GM21717 (cell line): ENCODE measurements around the gene YWHAE.
A peak's percentile ranks its signal among the peaks of the same experiment; 100 is the strongest.
"Not testable (repeated sequence)": the region's sequence is repeated elsewhere in the genome, so short reads cannot be mapped to it uniquely, and the experiment has no call there.

ENCODE experiments used
- ATAC-seq: cut with Tn5 transposase; IDR thresholded peaks from one replicate; pipeline ENCODE4 v1.9.1; 2021; ENCODE audit warnings: mild to moderate bottlenecking, moderate library complexity; ENCODE audit not compliant: unreplicated experiment

YWHAE gene

DNA sequence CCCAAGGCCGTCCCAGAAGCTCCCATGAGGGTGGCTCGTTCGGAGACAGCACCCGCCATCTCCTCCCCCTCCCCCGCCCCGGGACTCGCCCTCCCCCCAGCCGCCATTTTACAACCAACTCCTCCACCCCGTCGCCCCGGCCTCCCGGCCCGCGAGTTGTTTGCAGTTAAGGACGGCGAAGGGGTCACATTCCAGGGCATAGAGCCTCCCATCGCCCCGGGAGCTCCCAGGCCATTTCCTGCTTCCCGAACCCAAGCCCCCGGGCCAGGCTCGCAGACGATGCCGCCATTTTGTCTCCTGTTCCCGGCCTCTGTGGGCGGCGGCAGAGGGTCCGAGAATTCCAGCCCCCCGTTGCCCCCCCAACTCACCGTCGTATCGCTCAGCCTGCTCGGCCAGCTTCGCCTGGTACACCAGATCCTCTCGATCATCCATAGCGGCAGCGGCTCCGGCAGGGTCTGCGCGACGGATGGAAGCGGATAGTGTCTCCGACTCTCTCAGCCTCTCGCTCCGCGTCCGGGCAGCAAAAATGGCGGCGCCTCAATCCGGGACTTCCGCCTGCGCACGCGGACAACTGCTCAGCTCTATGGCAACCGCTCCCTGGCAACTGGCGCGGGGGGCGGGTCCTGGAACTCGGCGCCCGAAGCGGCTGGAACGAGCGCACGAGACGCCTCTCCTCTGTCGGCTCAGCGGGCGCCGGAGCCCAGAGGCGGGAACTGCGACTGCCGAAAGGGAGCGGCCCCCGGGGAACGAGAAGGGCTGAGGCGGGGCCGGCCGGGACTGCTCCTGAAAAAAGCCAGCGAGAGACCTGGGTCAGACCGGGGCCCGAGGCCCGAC, at the start of gene YWHAE:
Gene YWHAE, minus strand, starts transcription at position 544 of the 834 bp plus-strand sequence. Its CDS starts 112 bp downstream, at position 432.
- ATAC-seq: peak; percentile 76

GRCh38 chr17:1449412-1449967, 49.5 kb upstream of the YWHAE start:
- no peak for ATAC-seq

- no peak for ATAC-seq
Observed at GRCh38 chr17:1447052-1447451, 47.0 kb upstream of the YWHAE start.

- no peak for ATAC-seq
Observed at GRCh38 chr17:1446201-1446600, 46.2 kb upstream of the YWHAE start.

- not testable (repeated sequence) for ATAC-seq
Observed at GRCh38 chr17:1445695-1446094, 45.7 kb upstream of the YWHAE start.

DNA sequence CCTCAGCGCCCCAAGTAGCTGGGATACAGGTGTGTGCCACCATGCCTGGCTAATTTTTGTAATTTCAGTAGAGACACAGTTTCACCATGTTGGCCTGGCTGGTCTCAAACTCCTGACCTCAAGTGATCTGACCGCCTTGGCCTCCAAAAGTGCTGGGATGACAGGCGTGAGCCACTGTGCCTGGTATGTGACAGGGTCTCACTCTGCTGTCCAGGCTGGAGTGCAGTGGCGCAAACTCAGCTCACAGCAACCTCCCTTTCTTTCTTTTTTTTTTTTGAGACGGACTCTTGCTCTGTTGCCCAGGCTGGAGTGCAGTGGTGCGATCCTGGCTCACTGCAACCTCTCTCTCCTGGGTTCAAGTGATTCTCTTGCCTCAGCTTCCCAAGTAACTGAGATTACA, 42.7 kb upstream of the YWHAE start:
- not testable (repeated sequence) for ATAC-seq

DNA sequence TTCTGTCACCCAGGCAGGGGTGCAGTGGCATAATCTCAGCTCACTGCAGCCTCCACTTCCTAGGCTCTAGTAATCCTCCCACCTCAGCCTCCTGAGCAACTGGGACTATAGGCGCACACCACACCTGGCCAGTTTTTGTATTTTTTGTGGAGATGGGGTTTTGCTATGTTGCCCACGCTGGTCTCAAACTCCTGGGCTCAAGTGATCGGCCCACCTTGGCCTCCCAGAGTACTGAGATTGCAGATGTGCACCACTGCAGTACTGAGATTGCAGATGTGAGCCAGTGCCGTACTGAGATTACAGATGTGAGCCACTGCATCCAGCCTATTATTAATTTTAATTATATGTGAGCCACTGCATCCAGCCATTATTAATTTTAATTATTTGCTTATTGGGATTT, 42.2 kb upstream of the YWHAE start:
- ATAC-seq: no peak

DNA sequence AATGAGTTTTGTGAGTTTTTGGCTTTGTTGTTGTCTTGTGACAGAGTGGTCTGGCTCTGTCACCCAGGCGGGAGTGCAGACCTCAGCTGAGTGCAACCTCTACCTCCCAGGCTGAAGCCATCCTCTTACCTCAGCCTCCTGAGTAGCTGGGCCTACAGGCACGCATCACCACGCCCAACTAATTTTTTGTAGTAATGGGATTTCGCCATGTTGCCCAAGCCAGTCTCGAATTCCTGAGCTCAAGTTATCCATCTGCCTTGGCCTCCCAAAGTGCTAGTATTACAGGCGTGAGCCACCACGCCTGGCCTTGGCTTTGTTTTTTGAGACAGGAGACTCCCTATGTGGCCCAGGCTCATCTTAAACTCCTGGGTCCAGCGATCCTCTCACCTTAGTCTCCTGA, 40.9 kb upstream of the YWHAE start:
- no peak for ATAC-seq

DNA sequence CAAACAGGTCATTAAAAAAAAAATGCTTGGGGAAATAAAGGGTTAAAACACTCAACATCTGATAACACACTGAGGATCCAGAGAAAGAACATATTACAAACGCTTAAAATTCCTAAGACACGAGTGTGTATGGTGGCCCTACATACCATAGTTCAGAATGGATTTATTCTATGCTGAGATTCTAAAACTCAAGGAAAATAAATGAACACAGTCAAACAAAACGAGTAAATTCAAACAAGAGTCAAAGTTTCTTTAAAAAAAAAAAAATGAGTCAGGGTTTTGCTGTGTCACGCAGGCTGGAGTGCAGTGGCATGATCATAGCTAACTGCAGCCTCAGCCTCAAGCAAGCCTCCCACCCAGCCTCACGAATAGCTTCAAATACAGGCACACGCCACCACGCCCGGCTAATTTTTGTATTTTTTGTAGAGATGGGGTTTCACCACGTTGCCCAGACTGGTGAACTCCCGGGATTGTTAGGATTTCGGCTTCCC, 38.6 kb upstream of the YWHAE start:
- ATAC-seq: no peak

DNA sequence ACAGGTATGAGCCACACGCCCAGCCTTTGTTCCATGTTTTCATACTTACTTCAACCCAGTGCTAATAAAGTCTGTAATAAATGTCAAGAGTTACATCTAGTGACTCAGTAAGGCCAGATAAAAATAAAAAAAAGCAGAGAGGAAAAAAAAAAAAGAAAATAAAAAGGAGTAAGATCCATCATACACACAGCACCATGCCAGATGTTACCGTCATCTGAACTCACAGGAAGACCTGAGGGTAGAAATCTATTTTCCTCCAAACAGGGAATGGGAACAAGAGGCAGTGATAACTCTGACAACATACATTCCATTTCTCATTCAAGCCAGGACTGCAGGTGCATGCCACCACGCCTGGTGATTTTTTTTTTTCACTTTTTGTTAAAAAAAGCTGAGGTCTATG, 35.3 kb upstream of the YWHAE start:
- no peak for ATAC-seq

DNA sequence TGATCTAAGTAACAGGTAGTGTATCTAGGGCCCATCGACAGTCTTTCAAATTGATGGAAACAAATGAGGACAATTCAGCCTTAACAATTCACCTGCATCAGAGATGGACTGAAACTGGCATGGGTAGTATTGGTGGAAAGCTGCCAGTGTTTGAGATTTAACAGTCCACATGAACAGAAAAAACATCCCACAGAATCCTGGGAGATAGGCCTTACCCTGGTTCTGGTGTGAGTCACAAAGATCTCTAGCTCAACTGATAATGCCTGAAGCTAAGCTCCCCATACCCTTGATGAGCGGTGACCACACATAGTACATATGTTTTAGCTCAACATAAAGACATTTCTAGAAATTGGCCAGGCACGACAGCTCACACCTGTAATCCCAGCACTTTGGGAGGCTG, 34.1 kb upstream of the YWHAE start:
- no peak for ATAC-seq

GRCh38 chr17:1431631-1432104, 31.6 kb upstream of the YWHAE start:
- no peak for ATAC-seq

DNA sequence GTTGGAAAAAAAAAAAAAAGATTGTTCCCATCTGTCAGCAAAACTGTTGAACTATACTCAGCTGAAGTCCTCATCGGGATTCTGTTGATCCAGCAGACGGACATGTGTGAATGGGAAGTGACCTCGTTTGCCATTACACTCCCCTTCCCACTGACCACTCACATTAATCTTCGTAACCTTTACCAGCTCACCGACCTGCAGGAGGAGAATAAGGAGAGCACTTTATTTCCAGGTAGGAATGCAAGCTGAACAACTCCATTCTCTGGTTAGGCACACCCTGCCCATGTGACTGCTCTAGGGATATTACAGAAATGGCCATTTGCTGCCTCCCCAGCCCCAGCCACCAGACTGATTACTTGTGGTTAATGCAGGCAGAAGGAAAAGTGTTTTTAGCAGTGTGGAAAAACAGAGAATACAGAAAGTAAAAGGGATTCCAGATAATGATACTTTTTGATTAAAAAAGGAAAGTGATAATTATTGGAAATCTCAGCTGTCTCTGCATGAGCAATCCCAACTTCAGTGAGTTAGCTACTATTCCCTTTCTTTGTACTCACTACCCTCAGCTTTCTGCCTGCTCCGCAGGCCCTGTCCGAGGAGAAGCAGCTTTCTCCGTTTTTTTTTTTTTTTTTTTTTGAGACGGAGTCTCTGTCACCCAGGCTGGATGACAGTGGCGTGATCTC, 23.6 kb upstream of the YWHAE start:
- no peak for ATAC-seq

DNA sequence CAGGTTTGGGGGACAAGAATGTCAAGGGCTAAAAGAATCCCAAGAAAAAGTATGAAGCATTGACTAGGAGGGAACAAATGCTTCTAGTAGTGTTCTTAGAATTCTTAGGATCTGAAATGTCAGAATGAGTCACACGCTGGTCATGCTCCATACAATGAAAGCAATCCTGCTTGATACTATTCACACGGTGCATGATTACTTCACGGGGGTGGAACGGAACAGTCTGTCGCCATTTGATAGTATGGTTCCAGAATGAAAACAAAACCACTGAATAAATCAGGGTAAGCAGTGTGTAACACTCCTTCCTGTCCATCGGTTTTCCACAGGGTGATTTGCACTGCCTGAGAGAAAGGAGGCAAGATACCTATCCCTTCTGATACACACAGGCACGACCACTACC, 22.9 kb upstream of the YWHAE start:
- no peak for ATAC-seq

- no peak for ATAC-seq
Observed at GRCh38 chr17:1421470-1421869, 21.4 kb upstream of the YWHAE start.

- ATAC-seq: no peak
Observed at GRCh38 chr17:1420981-1421380, 21.0 kb upstream of the YWHAE start.

GRCh38 chr17:1420163-1420562, 20.1 kb upstream of the YWHAE start:
- ATAC-seq: no peak

GRCh38 chr17:1418476-1418875, 18.5 kb upstream of the YWHAE start:
- not testable (repeated sequence) for ATAC-seq

DNA sequence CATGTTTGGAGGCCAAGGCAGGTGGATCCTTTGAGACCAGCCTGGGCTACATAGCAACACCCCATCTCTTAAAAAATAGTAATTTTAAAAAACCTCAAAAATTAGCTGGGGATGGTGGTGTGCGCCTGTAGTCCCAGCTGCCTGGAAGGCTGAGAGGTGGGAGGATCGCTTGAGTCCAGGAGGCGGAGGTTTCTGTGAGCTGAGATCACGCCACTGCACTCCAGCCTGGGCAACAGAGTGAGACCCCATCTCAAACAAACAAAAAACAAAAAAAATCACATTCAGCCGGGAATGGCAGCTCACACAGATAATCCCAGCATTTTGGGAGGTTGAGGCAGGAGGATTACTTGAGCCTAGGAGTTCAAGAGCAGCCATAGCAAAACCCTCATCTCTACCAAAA, 16.4 kb upstream of the YWHAE start:
- no peak for ATAC-seq

DNA sequence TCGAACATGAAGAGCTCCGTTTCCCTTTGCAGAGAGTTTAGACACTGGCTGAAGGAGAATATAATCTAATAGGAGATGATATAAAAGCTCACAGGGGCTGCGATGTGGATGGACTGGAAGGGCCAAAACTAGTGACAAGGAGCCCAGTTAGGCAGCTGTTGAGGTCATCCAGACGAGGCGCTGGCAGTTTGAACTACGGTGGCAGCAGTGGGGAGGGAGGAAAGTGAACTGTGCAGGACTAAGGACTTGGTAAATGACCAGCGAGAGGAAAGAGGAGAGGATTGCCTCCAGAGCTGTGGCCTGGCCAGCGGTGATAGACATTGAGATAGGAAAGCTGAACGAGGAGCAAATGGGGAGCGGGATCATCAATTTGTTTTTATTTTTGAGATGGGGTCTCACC, 14.6 kb upstream of the YWHAE start:
- no peak for ATAC-seq

DNA sequence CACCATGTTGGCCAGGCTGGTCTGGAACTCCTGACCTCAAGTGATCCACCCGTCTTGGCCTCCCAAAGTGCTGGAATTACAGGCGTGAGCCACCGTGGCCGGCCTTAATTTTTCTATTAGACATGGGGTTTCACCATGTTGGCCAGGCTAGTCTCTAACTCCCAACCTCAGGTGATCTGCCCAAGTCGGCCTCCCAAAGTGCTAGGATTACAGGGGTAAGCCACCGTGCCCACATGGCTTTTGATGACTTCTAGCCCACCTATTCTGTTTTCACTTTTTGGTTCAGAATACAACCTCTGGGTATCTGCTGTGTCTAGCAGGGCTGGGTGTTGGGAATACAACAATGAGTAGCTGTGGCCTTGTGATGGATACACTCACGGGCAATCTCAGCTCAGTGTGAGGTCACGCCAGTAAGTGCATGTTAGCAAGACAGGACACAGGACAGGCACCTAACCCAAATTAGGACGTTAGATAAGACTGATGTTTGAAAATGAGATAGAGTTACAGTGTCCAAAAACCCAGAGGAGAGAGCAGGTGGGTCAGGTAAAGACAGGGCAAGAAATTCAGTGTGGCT, 14.1 kb upstream of the YWHAE start:
- no peak for ATAC-seq
